Pancreas (tissue), 10 donors: ENCODE data around the gene SPIRE2. TPM values are rescaled to one million over a fixed set of nuclear protein-coding genes. Genes with fewer than 3 reads are reported as not detected.
"Not testable (repeated sequence)": the region's sequence is repeated elsewhere in the genome, so short reads cannot be mapped to it uniquely, and the experiment has no call there.

ENCODE experiments used
- ATAC-seq, 4 donors: fragments of 200-7000 bp; cut with Tn5 transposase; one replicate each; pipeline versions ENCODE4 v1.8.0 to v1.9.1; 2020; ENCODE audit warnings: mild to moderate bottlenecking in 4 of 4, moderate library complexity in 4 of 4
- DNase-seq, 6 donors: peaks; one replicate each; pipeline ENCODE4 v3.0.0-alpha.2; 2020
- FAIRE-seq: peaks from 2 replicates; lab custom pipeline; 2012; peaks lifted over from hg19 to GRCh38; lab: Jason Lieb, UNC
- H3K27ac ChIP-seq, 4 donors: fragments of 200-600 bp; sonication (generic); 1 replicate in 3 of 4; 2 replicates in 1 of 4; pipeline versions ENCODE4 v1.5.0 to v1.8.0; 2020
- H3K27me3 ChIP-seq, 4 donors: fragments of 200-600 bp; one replicate each; pipeline ENCODE4 v1.8.0; 2021
- H3K36me3 ChIP-seq, 3 donors: fragments of 200-600 bp; sonication (generic) in 1 of 3; one replicate each; pipeline versions ENCODE4 v1.5.0 to v1.8.0; 2020 to 2021
- H3K4me1 ChIP-seq, 3 donors: fragments of 200-600 bp; one replicate each; pipeline ENCODE4 v1.8.0; 2021
- H3K4me3 ChIP-seq, 4 donors: fragments of 200-600 bp; sonication (generic) in 2 of 4; one replicate each; pipeline versions ENCODE4 v1.5.0 to v1.8.0; 2020 to 2021
- H3K9me3 ChIP-seq, 4 donors: fragments of 200-600 bp; one replicate each; pipeline ENCODE4 v1.8.0; 2021
- WGBS, 2 donors: extraction: QIAGEN DNeasy Blood & Tissue Kit; methylation state at CpG; one replicate each; pipeline ENCODE4 v1.1.7; 2013; 5-methylcytosine and 5-hydroxymethylcytosine counted together
- intact Hi-C, 3 donors: fragments of 100-400 bp; cut with DNase I; formaldehyde crosslinking; loops; one replicate each; pipeline versions ENCODE4 v1.11.1 to v1.14.2; 2022
- polyA plus RNA-seq, 2 donors: library from polyadenylated mRNA; stranded (reverse); fragments of 200-250 nt; gene quantifications; one replicate each; pipeline ENCODE4 v1.2.3, GENCODE V29; 2013
- total RNA-seq, 6 donors: library from RNA; stranded (reverse); fragmentation: NEBNext Ultra II Directional in 4 of 6; extraction: Animal tissue kit (Norgen Biotek cat#: 25700) in 4 of 6; gene quantifications; one replicate each; pipeline versions ENCODE4 v1.2.1 to v1.2.4, GENCODE V29; 2021 to 2023
- TF ChIP-seq, protein P1 (sequence below), 4 donors: fragments of 200-600 bp; sonication (generic) in 3 of 4; IDR thresholded peaks; one replicate each; pipeline versions ENCODE4 v1.5.0 to v1.8.0; 2021; ENCODE audit warnings: antibody characterized with exemption in 4 of 4
- donor health status: healthy with polysubstance abuse.
- donor health status: DM: no; HTN: no; CAD: no; lungs with moderate emphysema.
- donor health status: DM: no; HTN: no; CAD: no.
- donor health status: control.
- donor health status: control.
- donor health status: Bipolar disorder and iron deficiency.
- donor health status: DM: yes; HTN: yes; CAD: no.
- donor health status: DM: no; HTN: no; CAD: no.
- donor health status: DM: no; HTN: no; CAD: no.
- donor health status: DM: yes; HTN: yes; CAD: no.

The SPIRE2 gene
- total and polyA plus RNA-seq, 8 donors, result 1.6 to 11.5 (median 2.8) TPM

DNA sequence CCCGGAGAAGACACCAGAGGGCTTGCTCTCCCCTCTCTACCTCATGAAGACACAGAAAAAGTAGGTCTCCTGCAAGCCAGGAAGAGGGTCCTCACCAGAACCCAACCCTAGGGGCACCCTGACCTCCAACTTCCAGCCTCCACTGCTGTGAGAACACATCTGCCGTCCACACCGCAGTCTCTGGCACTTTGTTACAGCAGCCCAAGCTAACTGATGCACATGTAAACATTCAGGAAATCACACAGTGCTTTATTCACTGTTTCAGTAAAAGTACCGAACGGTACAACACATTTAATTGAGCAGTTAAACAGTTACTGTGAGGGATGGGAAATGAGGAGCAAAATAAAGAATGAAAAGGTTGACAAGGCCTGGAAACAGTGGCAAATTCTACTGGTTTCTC is 30.1 kb upstream of the SPIRE2 start:
- intact Hi-C loops, result loop anchor here (5.0 to 10.0 kb wide), 2 partner anchors 83 to 91 kb away; no protein-coding TSS in a partner anchor
- FAIRE-seq (no peak), DNase-seq (no peak), ATAC-seq (no peak)
- TF ChIP-seq, protein P1, sequence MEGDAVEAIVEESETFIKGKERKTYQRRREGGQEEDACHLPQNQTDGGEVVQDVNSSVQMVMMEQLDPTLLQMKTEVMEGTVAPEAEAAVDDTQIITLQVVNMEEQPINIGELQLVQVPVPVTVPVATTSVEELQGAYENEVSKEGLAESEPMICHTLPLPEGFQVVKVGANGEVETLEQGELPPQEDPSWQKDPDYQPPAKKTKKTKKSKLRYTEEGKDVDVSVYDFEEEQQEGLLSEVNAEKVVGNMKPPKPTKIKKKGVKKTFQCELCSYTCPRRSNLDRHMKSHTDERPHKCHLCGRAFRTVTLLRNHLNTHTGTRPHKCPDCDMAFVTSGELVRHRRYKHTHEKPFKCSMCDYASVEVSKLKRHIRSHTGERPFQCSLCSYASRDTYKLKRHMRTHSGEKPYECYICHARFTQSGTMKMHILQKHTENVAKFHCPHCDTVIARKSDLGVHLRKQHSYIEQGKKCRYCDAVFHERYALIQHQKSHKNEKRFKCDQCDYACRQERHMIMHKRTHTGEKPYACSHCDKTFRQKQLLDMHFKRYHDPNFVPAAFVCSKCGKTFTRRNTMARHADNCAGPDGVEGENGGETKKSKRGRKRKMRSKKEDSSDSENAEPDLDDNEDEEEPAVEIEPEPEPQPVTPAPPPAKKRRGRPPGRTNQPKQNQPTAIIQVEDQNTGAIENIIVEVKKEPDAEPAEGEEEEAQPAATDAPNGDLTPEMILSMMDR (IDR thresholded peaks at IDR 0.05), result no peak
- Histone ChIP-seq H3K27me3 (no peaks in the 10 kb centered on the region), H3K27ac (no peak overlapping the region), H3K36me3 (no peaks in the 10 kb centered on the region), H3K4me3 (no peak overlapping the region), H3K4me1 (no peaks in the 10 kb centered on the region), H3K9me3 (no peaks in the 10 kb centered on the region)
- 93 to 94% methylated on average over 5 of the region's 5 CpGs for WGBS, 2 donors

DNA sequence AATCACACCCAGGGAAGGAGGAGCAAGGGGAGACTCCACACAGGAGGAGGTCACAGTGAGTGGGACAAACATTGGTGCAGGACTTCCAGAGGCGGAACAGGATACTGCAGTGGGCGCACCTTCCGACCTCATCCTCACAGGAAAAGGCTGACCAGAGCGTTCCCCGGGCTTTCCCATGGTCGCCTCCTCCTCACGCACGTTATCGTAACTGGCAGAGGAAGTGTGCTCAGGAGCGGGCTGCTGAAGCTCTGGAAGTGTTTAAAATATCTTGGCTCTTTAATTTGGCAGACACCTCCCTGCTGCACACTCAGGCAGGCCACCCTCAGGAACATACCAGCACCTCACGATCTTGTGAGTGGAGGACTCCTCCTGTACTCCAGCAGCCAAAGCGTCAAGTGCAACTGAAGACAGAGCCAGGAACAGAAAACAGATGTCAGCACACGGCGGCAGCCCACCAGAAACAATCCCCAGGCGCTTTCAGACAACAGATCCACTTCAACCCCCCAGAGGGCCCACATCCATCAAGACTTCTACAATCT is 29.4 kb upstream of the SPIRE2 start:
- no peaks in the 10 kb centered on the region for H3K4me1 ChIP-seq
- no peaks in the 10 kb centered on the region for H3K27me3 ChIP-seq
- no peak for ATAC-seq
- H3K9me3 ChIP-seq, result no peaks in the 10 kb centered on the region
- WGBS, 2 donors, result 91 to 93% methylated on average over 15 of the region's 15 CpGs
- no peak overlapping the region for H3K27ac ChIP-seq
- H3K4me3 ChIP-seq, result no peak overlapping the region
- no peak for DNase-seq
- intact Hi-C loops, result loop anchor here (5.0 to 10.0 kb wide), 2 partner anchors 84 to 92 kb away; no protein-coding TSS in a partner anchor
- H3K36me3 ChIP-seq, result no peaks in the 10 kb centered on the region
- TF ChIP-seq, protein P1 (IDR thresholded peaks at IDR 0.05), result no peak
- FAIRE-seq, result no peak

GRCh38 chr16:89801800-89802199 is 26.5 kb upstream of the SPIRE2 start:
- WGBS, 2 donors, result 91 to 93% methylated on average over 12 of the region's 12 CpGs
- Histone ChIP-seq H3K4me3 (no peak overlapping the region), H3K36me3 (no peaks in the 10 kb centered on the region), H3K4me1 (no peaks in the 10 kb centered on the region), H3K27ac (no peak overlapping the region), H3K27me3 (no peaks in the 10 kb centered on the region), H3K9me3 (no peaks in the 10 kb centered on the region)
- FAIRE-seq (no peak), DNase-seq (no peak), ATAC-seq (no peak)
- TF ChIP-seq, protein P1 (IDR thresholded peaks at IDR 0.05), result no peak
- intact Hi-C loops, result no loop called here

DNA sequence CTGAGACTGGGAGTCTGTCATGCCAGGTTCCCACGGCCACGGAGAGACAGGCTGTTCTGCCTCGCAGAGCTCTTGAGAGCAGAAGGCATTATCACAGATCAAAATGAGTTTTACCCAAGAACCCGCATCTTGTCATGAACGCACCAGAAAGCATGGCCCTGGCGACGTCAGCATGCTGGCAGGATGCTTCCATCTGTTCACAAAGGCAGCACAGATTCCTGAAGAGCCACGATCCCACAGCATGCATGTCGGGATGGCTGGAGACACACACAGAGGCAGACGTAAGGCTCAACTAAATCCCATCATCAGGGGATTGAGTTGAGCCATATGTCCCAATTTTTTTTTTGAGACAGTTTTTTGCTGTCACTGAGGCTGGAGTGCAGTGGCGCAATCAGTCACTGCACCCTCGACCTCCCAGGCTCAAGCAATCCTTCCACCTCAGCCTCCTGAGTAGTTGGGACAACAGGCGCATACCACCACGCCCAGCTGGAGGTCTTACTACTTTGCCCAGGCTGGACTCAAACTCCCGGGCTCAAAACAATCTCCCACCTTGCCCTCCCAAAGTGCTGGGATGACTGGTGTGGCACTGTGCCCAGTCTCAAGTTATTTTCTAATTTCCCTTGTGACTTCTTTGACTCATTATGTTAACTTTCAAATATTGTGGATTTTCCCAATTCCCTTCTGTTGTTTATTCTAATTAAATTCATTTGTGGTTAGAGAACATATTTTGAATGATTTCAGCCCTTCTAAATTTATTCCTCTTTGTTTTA is 23.0 kb upstream of the SPIRE2 start:
- H3K4me1 ChIP-seq, result no peaks in the 10 kb centered on the region
- H3K9me3 ChIP-seq, result no peaks in the 10 kb centered on the region
- FAIRE-seq (no peak), DNase-seq (peak in 1 of 6 donors; percentile 2), ATAC-seq (no peak)
- no peak overlapping the region for H3K27ac ChIP-seq
- intact Hi-C loops, result no loop called here
- WGBS, 2 donors, result 92 to 93% methylated on average over 15 of the region's 15 CpGs
- H3K36me3 ChIP-seq, result no peaks in the 10 kb centered on the region
- no peak overlapping the region for H3K4me3 ChIP-seq
- TF ChIP-seq, protein P1 (IDR thresholded peaks at IDR 0.05), result no peak
- no peaks in the 10 kb centered on the region for H3K27me3 ChIP-seq

GRCh38 chr16:89806589-89807193 is 21.6 kb upstream of the SPIRE2 start:
- peak in 1 of 6 donors; percentile 3 for DNase-seq
- H3K27ac ChIP-seq, ATAC-seq, intact Hi-C loops, H3K27me3 ChIP-seq, FAIRE-seq, H3K9me3 ChIP-seq, H3K4me1 ChIP-seq, H3K4me3 ChIP-seq, H3K36me3 ChIP-seq: not testable (repeated sequence)
- WGBS, 2 donors, result 87 to 90% methylated on average over 15 of the region's 16 CpGs
